Measurements from ENCODE around the gene TAF7L.

The TAF7L gene

DNA sequence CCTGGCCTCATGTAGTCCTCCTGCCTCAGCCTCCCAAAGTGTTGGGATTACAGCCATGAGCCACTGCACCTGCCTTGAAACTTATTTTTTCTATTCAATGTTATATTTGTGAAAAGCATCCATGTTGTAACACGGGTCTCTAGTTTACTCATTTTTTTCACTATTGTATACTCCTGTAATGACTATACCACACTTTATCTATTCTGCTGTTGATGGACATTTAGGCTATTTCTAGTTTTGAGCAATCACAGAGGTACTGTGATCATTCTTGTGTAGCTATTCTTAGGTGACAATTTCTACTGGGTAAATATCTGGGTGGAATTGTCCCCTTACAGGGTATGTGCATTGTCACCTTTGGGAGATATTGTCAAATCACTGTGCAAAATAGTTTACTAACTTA, 67.9 kb downstream of the TAF7L start:
- H3K4me3 ChIP-seq (ENCODE audit: low read depth, low read length): no peak overlapping the region
- TF ChIP-seq, protein P1, sequence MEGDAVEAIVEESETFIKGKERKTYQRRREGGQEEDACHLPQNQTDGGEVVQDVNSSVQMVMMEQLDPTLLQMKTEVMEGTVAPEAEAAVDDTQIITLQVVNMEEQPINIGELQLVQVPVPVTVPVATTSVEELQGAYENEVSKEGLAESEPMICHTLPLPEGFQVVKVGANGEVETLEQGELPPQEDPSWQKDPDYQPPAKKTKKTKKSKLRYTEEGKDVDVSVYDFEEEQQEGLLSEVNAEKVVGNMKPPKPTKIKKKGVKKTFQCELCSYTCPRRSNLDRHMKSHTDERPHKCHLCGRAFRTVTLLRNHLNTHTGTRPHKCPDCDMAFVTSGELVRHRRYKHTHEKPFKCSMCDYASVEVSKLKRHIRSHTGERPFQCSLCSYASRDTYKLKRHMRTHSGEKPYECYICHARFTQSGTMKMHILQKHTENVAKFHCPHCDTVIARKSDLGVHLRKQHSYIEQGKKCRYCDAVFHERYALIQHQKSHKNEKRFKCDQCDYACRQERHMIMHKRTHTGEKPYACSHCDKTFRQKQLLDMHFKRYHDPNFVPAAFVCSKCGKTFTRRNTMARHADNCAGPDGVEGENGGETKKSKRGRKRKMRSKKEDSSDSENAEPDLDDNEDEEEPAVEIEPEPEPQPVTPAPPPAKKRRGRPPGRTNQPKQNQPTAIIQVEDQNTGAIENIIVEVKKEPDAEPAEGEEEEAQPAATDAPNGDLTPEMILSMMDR (IDR thresholded peaks at IDR 0.05; ENCODE audit: control insufficient read depth, extremely low read depth, insufficient read depth): no peak
- DNase-seq (ENCODE audit: low read depth): no peak

DNA sequence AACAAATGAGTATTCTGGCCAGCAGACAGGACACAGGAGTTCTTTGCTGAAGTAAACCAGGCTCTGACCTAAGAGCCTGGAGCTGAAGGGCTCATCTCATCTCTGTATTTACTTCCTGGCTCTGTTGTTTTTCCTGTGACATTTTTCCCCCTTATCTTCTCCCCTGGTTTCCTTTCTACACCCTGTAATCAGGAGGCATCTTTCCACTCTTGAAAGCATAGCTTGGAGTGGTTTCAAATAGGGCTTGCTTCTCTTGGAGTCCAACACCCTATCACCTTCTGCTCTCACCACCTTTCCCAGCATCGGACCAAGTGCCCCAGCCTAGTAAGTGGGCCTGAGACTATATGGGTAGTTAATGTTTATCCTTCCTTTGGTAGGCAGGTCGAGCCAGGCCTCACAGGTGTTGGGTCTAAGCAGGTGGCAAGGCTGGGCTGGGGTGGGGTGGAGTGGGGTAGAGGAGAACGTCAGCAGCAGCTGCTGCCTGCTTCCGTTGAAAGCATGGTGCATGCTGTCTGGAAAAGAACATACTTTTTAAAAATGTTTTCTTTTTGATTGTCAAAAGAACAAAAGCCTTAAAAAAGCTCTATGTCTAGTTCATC, 70.4 kb downstream of the TAF7L start:
- DNase-seq (ENCODE audit: low read depth): no peak
- no peak overlapping the region for H3K4me3 ChIP-seq (ENCODE audit: low read depth, low read length)
- TF ChIP-seq, protein P1 (IDR thresholded peaks at IDR 0.05; ENCODE audit: control insufficient read depth, extremely low read depth, insufficient read depth): no peak

DNA sequence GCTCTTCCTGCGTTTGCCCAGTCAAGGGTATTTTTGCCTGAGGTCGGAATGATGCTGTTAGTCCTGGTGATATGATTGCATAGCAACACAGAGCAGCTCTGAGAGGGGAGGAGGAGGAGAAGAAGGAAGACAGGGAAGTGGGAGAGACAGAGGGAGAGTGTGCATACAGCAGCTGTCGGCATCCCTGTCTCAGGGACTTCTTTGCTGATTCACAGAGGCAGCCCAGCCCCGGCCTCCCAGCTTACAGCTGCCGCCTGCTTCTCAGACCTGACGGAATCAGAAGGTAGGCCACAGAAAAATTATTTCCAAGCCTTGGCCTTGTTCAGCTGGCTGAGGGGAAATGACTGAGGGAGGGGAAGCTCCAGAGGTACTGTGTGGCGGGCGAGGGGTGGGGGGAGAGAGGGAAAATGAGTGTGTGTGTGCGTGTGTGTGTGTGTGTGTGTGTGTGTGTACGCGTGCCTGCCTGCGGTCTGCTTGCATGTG, 71.2 kb downstream of the TAF7L start:
- no peak overlapping the region for H3K4me3 ChIP-seq (ENCODE audit: low read depth, low read length)
- TF ChIP-seq, protein P1 (IDR thresholded peaks at IDR 0.05; ENCODE audit: control insufficient read depth, extremely low read depth, insufficient read depth): no peak
- DNase-seq (ENCODE audit: low read depth): no peak

DNA sequence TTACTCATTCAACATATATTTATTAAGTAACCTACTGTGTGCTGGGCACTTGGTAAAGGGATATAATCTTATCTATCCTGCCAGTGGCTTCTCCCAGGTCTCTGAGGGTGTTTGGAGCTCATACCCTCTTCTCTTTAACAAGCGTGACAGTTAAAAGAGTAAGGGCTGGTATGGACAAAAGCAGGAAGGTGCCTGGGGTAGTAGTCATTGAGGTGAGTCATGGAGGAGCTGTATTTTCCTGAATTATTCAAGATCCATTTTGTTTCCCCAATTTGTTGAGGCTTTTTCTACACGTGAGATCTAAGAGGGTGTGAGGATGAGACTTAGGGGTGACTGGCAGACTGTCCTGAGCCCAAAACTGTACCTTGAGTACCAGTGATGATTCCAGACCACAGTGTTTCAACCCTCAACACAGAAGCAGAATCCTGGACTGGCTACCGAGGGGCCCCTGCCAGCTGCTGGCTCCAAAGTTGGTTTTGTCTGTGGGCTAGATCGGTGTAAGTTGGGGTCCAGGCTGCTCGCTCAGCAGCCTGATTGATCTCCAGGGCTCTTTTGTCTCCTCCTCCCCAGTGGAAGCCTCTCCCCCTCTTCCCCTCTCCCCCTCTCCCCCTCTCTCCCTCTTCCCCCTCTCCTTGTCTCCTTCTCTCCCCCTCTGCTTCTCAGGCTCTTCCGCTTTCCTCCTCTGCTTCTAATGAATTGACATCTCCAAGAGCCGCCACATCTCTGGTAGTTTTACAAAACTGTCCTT, 71.8 kb downstream of the TAF7L start, which contains the start of gene DRP2:
DRP2 (plus strand) TSS at position 671 of the 748 bp plus-strand sequence. CDS start 11,862 bp downstream, outside the sequence.
- DNase-seq (ENCODE audit: low read depth): no peak
- TF ChIP-seq, protein P1 (IDR thresholded peaks at IDR 0.05; ENCODE audit: control insufficient read depth, extremely low read depth, insufficient read depth): no peak
- H3K4me3 ChIP-seq (ENCODE audit: low read depth, low read length): no peak within 1 kb of the TSS

All from LNCaP clone FGC (cell line).